HepG2 (cell line): Measurements from ENCODE around the gene CEBPA. TPM values are rescaled to one million over a fixed set of nuclear protein-coding genes. Genes with fewer than 3 reads are reported as not detected.

Experiments
- ELF4 ChIP-seq: sonication (generic); formaldehyde crosslinking; IDR thresholded peaks from 2 replicates; pipeline ENCODE4 v1.5.0; 2020; ENCODE audit warnings: missing genetic modification reagents, mild to moderate bottlenecking, moderate library complexity, borderline replicate concordance
- IRF2 ChIP-seq: IDR thresholded peaks from 2 replicates; pipeline ENCODE4 v1.6.1; 2018; ENCODE audit warnings: missing genetic modification reagents, missing compliant biosample characterization
- NCOA5 ChIP-seq: sonication (generic); formaldehyde crosslinking; IDR thresholded peaks from 2 replicates; pipeline ENCODE4 v1.4.0; 2020; ENCODE audit warnings: missing genetic modification reagents
- POGZ ChIP-seq: sonication (generic); formaldehyde crosslinking; IDR thresholded peaks from 2 replicates; pipeline ENCODE4 v1.4.0; 2020; ENCODE audit warnings: mild to moderate bottlenecking, missing genetic modification reagents
- SP4 ChIP-seq: sonication (generic); formaldehyde crosslinking; IDR thresholded peaks from 2 replicates; pipeline ENCODE4 v1.8.1; 2023; ENCODE audit warnings: mild to moderate bottlenecking, missing genetic modification reagents
- ZFP90 ChIP-seq: sonication (generic); formaldehyde crosslinking; IDR thresholded peaks from 2 replicates; pipeline ENCODE4 v1.8.0; 2022; ENCODE audit warnings: missing genetic modification reagents, mild to moderate bottlenecking, inconsistent platforms, borderline replicate concordance
- ZNF501 ChIP-seq: sonication (generic); formaldehyde crosslinking; IDR thresholded peaks from 2 replicates; pipeline ENCODE4 v1.5.1; 2020; ENCODE audit warnings: mild to moderate bottlenecking, moderate library complexity, missing genetic modification reagents
- ZNF567 ChIP-seq: sonication (generic); formaldehyde crosslinking; IDR thresholded peaks from 2 replicates; pipeline ENCODE4 v1.8.1; 2023; ENCODE audit warnings: mild to moderate bottlenecking, missing genetic modification reagents, borderline replicate concordance
- ZNF629 ChIP-seq: sonication (generic); formaldehyde crosslinking; conservative IDR thresholded peaks from 2 replicates; pipeline ENCODE4 v1.5.0; 2020; ENCODE audit warnings: missing genetic modification reagents
- polyA plus RNA-seq, 8 experiments: library from polyadenylated mRNA; depleted of rRNA in 3 of 8; stranded (reverse) in 7 of 8; unstranded in 1 of 8; fragments of >200 nt; fragmentation: Illumina TruSeq in 4 of 8; extraction: Trizol in 4 of 8; gene quantifications; 2 replicates each; pipeline versions ENCODE4 v1.2.1 to v1.2.3, GENCODE V29; 2011 to 2016; ENCODE audit warnings: low read depth in 4 of 8, missing spikeins in 1 of 8, mixed read lengths in 1 of 8; ENCODE audit not compliant: insufficient read depth in 1 of 8
- total RNA-seq, 5 experiments: library from RNA; depleted of rRNA; stranded (reverse); fragments of >200 nt; fragmentation: Illumina TruSeq; extraction: Trizol; gene quantifications; 2 replicates each; pipeline ENCODE4 v1.2.3, GENCODE V29; 2016; ENCODE audit warnings: low read depth in 1 of 5
- TF ChIP-seq, protein P1 (sequence below): sonication (generic); formaldehyde crosslinking; IDR thresholded peaks from 2 replicates; pipeline ENCODE4 v1.5.1; 2020; ENCODE audit warnings: missing genetic modification reagents, mild to moderate bottlenecking, borderline replicate concordance
- TF ChIP-seq, protein P2 (sequence below): sonication (generic); formaldehyde crosslinking; IDR thresholded peaks from 2 replicates; pipeline ENCODE4 v1.5.0; 2020; ENCODE audit warnings: mild to moderate bottlenecking, missing genetic modification reagents, borderline replicate concordance
- TF ChIP-seq, protein P3 (sequence below): sonication (generic); formaldehyde crosslinking; IDR thresholded peaks from 2 replicates; pipeline ENCODE4 v1.8.0; 2023; ENCODE audit warnings: mild to moderate bottlenecking, missing genetic modification reagents
- TF ChIP-seq, protein P4 (sequence below): sonication (generic); formaldehyde crosslinking; IDR thresholded peaks from 2 replicates; pipeline ENCODE4 v1.5.1; 2020; ENCODE audit warnings: mild to moderate bottlenecking, missing genetic modification reagents, moderate library complexity
- TF ChIP-seq, protein P5 (sequence below): sonication (generic); formaldehyde crosslinking; IDR thresholded peaks from 2 replicates; pipeline ENCODE4 v1.8.0; 2022; ENCODE audit warnings: low read depth, missing genetic modification reagents
- TF ChIP-seq, protein P6 (sequence below): sonication (generic); formaldehyde crosslinking; IDR thresholded peaks from 2 replicates; pipeline ENCODE4 v1.8.0; 2022; ENCODE audit warnings: mild to moderate bottlenecking, missing genetic modification reagents; ENCODE audit not compliant: insufficient replicate concordance

The CEBPA gene
- total and polyA plus RNA-seq, 2 of the 13 experiments (the other 11 are each of a cell fraction or from before 2014, with no cell fraction given): 24.8 to 103 TPM

DNA sequence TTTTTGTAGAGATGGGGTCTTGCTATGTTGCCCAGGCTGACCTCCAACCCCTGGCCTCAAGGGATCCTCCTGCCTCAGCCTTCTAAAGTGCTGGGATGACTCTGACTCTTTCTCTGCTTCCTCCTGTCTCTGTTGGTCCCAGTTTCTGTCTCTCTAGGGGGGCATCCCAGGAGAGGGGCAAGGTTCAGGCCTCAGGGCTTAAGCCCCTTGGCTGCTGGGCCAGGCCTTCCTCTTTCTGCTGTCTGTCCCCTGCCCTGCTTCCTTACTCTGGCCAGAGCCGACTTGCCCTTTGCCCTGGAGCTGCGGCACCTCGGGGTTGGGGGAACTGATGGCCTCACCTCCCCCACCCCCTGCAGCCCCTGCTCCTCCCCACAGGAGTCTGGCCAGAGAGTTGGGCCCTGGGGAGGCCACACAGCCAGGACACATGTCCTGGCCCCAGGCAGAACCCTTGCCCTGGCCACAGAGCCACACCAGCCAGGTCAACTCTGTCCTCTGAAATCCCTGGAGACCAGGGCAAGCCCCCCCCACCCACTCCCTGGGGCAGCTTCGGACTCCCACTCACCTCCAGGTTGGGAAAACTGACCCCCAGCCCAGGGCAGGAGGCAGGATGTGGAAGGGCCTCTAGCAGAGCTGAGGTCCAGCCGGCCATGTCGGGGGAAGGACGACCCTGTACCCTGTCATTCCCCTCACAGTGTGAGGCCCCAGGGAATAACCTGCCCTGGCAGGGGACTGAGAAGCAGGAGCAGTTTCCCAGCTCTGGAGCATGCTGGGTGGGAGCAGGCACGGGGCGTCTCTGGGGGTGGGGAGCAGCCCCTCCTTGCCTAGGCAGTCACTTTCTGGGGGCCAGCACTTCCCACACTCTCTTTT is 23.7 kb downstream of the CEBPA start (continued):
- TF ChIP-seq, protein P1, sequence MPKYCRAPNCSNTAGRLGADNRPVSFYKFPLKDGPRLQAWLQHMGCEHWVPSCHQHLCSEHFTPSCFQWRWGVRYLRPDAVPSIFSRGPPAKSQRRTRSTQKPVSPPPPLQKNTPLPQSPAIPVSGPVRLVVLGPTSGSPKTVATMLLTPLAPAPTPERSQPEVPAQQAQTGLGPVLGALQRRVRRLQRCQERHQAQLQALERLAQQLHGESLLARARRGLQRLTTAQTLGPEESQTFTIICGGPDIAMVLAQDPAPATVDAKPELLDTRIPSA (CRISPR knock-in tag): no peak
- TF ChIP-seq ZNF501: no peak
- 0 out of 2 replicates have a peak, but pooled peaks have one; percentile 45 for TF ChIP-seq SP4
- TF ChIP-seq, protein P2, sequence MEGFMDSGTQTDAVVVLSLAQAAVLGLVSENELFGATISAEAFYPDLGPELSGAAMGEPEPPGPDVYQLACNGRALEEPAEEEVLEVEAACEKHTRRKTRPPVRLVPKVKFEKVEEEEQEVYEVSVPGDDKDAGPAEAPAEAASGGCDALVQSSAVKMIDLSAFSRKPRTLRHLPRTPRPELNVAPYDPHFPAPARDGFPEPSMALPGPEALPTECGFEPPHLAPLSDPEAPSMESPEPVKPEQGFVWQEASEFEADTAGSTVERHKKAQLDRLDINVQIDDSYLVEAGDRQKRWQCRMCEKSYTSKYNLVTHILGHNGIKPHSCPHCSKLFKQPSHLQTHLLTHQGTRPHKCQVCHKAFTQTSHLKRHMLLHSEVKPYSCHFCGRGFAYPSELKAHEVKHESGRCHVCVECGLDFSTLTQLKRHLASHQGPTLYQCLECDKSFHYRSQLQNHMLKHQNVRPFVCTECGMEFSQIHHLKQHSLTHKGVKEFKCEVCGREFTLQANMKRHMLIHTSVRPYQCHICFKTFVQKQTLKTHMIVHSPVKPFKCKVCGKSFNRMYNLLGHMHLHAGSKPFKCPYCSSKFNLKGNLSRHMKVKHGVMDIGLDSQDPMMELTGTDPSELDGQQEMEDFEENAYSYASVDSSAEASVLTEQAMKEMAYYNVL (CRISPR knock-in tag): no peak
- TF ChIP-seq ZNF629 (CRISPR knock-in tag): no peak
- TF ChIP-seq ELF4 (CRISPR knock-in tag): no peak
- no peak for TF ChIP-seq NCOA5 (CRISPR knock-in tag)
- no peak for TF ChIP-seq ZFP90 (CRISPR knock-in tag)
- TF ChIP-seq IRF2 (CRISPR knock-in tag): no peak
- peak; percentile 62; the same call in 1 of the 2 replicates for TF ChIP-seq POGZ (CRISPR knock-in tag)
- TF ChIP-seq, protein P3, sequence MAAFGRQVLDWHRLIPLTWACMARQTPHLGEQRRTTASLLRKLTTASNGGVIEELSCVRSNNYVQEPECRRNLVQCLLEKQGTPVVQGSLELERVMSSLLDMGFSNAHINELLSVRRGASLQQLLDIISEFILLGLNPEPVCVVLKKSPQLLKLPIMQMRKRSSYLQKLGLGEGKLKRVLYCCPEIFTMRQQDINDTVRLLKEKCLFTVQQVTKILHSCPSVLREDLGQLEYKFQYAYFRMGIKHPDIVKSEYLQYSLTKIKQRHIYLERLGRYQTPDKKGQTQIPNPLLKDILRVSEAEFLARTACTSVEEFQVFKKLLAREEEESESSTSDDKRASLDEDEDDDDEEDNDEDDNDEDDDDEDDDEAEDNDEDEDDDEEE (CRISPR knock-in tag): no peak
- TF ChIP-seq ZNF567 (CRISPR knock-in tag): no peak
- TF ChIP-seq, protein P4, sequence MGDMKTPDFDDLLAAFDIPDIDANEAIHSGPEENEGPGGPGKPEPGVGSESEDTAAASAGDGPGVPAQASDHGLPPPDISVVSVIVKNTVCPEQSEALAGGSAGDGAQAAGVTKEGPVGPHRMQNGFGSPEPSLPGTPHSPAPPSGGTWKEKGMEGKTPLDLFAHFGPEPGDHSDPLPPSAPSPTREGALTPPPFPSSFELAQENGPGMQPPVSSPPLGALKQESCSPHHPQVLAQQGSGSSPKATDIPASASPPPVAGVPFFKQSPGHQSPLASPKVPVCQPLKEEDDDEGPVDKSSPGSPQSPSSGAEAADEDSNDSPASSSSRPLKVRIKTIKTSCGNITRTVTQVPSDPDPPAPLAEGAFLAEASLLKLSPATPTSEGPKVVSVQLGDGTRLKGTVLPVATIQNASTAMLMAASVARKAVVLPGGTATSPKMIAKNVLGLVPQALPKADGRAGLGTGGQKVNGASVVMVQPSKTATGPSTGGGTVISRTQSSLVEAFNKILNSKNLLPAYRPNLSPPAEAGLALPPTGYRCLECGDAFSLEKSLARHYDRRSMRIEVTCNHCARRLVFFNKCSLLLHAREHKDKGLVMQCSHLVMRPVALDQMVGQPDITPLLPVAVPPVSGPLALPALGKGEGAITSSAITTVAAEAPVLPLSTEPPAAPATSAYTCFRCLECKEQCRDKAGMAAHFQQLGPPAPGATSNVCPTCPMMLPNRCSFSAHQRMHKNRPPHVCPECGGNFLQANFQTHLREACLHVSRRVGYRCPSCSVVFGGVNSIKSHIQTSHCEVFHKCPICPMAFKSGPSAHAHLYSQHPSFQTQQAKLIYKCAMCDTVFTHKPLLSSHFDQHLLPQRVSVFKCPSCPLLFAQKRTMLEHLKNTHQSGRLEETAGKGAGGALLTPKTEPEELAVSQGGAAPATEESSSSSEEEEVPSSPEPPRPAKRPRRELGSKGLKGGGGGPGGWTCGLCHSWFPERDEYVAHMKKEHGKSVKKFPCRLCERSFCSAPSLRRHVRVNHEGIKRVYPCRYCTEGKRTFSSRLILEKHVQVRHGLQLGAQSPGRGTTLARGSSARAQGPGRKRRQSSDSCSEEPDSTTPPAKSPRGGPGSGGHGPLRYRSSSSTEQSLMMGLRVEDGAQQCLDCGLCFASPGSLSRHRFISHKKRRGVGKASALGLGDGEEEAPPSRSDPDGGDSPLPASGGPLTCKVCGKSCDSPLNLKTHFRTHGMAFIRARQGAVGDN: peak; percentile 92
- TF ChIP-seq, protein P5, sequence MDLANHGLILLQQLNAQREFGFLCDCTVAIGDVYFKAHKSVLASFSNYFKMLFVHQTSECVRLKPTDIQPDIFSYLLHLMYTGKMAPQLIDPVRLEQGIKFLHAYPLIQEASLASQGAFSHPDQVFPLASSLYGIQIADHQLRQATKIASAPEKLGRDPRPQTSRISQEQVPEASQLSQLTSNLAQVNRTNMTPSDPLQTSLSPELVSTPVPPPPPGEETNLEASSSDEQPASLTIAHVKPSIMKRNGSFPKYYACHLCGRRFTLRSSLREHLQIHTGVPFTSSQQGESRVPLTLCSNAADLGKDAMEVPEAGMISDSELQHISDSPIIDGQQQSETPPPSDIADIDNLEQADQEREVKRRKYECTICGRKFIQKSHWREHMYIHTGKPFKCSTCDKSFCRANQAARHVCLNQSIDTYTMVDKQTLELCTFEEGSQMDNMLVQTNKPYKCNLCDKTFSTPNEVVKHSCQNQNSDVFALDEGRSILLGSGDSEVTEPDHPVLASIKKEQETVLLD: no peak
- TF ChIP-seq, protein P6, sequence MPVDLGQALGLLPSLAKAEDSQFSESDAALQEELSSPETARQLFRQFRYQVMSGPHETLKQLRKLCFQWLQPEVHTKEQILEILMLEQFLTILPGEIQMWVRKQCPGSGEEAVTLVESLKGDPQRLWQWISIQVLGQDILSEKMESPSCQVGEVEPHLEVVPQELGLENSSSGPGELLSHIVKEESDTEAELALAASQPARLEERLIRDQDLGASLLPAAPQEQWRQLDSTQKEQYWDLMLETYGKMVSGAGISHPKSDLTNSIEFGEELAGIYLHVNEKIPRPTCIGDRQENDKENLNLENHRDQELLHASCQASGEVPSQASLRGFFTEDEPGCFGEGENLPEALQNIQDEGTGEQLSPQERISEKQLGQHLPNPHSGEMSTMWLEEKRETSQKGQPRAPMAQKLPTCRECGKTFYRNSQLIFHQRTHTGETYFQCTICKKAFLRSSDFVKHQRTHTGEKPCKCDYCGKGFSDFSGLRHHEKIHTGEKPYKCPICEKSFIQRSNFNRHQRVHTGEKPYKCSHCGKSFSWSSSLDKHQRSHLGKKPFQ (CRISPR knock-in tag): no peak
